Fibroblast of pulmonary artery (primary cell): ENCODE data around the gene SNAPC1.

Source experiments
- DNase-seq: peaks from one replicate; pipeline ENCODE4 v3.0.0-alpha.2; 2010; ENCODE audit warnings: low read depth
- H3K4me3 ChIP-seq: replicated peaks from 2 replicates; pipeline ENCODE4 v1.5.1; 2011; ENCODE audit warnings: low read depth, mild to moderate bottlenecking, control low read depth, low read length, moderate library complexity
- CTCF ChIP-seq: IDR thresholded peaks from 2 replicates; pipeline ENCODE4 v1.5.1; 2011; ENCODE audit warnings: mild to moderate bottlenecking, control low read depth, low read length, inconsistent platforms; ENCODE audit errors: missing control alignments

Gene SNAPC1

GRCh38 chr14:61836807-61837206 is 74.6 kb downstream of the SNAPC1 start:
- no peak for DNase-seq
- no peak overlapping the region for H3K4me3 ChIP-seq
- TF ChIP-seq CTCF: no peak

- DNase-seq: peak; percentile 90
- TF ChIP-seq CTCF: peak; percentile 97
- H3K4me3 ChIP-seq: no peak overlapping the region
These were observed 75.4 kb downstream of the SNAPC1 start for GRCh38 chr14:61837336-61838229.

GRCh38 chr14:61838661-61839245 is 76.5 kb downstream of the SNAPC1 start:
- H3K4me3 ChIP-seq: no peak overlapping the region
- peak; percentile 62 for DNase-seq
- no peak for TF ChIP-seq CTCF

GRCh38 chr14:61839507-61839906 is 77.3 kb downstream of the SNAPC1 start:
- no peak for TF ChIP-seq CTCF
- no peak overlapping the region for H3K4me3 ChIP-seq
- DNase-seq: peak; percentile 89

- H3K4me3 ChIP-seq: no peak overlapping the region
- peak; percentile 55 for DNase-seq
- no peak for TF ChIP-seq CTCF
These were observed 78.9 kb downstream of the SNAPC1 start for GRCh38 chr14:61841145-61841544.
